GM19328 (cell line): ENCODE measurements around the gene EEF1A1.
"Not testable (repeated sequence)": the region's sequence is repeated elsewhere in the genome, so short reads cannot be mapped to it uniquely, and the experiment has no call there.

Source experiments
- ATAC-seq: cut with Tn5 transposase; IDR thresholded peaks from one replicate; pipeline ENCODE4 v1.9.1; 2021; ENCODE audit warnings: mild to moderate bottlenecking, moderate library complexity; ENCODE audit not compliant: unreplicated experiment

The EEF1A1 gene

DNA sequence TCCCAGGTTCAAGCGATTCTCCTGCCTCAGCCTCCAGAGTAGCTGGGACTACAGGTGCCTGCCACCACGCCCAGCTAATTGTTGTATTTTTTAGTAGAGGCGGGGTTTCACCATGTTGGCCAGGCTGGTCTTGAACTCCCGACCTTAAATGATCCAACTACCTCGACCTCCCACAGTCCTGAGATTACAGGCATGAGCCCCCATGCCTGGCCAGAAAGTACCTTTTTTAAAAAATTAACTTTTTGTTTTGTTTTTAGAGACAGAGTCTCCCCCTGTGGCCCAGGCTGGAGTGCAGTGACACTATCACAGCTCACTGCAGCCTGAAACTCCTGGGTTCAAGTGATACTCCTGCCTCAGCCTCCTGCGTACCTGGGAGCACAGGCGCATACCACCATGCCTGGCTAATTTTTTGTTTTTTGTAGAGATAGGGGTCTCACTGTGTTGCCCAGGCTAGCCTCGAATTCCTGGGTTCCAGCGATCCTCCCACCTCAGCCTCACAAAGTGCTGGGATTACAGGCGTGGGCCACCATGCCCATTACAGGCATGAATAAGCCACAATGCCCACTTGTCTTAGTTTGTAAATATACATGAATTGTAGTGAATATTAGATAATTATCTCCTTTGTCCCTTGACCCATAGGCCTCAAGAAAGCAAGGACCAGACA, 17.4 kb upstream of the EEF1A1 start:
- ATAC-seq, result no peak

DNA sequence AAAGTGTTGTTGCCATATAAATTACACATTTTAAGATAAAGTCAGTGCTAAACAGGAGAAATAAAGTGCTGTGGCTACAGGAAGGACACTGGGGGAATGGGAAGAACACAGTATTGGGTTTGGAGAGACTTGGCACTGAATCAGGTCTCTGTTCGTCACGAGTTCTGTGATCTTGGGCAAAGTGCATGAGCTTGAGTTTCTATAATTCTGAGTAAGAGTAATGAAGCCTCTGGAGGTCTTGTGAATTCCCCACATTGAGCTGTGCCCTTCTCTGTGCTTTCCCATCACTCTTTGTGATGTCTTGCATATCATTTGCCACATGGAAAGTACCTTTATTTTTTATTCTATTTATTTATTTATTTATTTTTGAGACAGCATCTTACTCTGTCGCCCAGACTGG, 16.8 kb upstream of the EEF1A1 start:
- no peak for ATAC-seq

GRCh38 chr6:73534628-73535027, 13.8 kb upstream of the EEF1A1 start:
- no peak for ATAC-seq

GRCh38 chr6:73532293-73532692, 11.5 kb upstream of the EEF1A1 start:
- no peak for ATAC-seq

GRCh38 chr6:73528897-73529296, 8.1 kb upstream of the EEF1A1 start:
- ATAC-seq, result no peak

DNA sequence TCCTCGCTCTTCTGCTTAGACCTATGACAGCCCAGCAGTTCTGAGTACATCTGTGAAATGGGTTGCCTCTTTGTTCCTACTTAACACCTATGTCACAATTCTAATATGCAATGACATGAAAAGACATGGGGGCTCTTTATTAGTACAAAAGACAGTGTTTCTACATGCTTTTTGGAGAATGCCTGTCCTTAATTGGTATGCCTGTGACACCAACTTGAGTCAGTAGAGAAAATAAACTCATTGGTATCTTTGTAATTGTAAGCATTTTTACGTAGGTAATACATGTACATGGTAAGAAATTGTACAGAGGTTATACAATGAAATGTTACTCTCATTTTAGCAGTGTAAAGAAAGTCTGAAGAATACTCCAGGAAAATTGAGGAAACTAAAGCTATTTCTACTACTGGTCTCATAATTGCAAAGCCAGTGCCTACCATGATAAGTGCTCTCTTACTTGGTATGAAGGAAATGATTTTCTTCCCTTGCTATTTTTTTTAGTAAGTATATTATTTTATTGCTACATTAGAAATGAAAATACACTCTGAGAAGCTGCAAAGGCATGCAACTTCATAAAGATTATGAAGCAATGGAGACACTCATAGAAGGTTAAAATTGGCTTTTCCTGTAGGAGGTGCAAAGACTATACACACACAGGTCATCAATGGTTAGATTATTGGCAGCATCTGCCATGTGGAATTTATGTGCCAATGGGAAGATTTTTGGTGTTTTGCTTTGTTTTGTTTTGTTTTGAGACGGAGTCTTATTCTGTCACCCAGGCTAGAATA, 4.9 kb upstream of the EEF1A1 start:
- ATAC-seq, result no peak

- peak; percentile 46 for ATAC-seq
Observed at GRCh38 chr6:73523434-73524123, 2.7 kb upstream of the EEF1A1 start.

GRCh38 chr6:73521351-73521985, 636 bp upstream of the EEF1A1 start:
- ATAC-seq, result peak; percentile 33

- ATAC-seq, result no peak
Observed at GRCh38 chr6:73519926-73520687, 725 bp downstream of the EEF1A1 start.

DNA sequence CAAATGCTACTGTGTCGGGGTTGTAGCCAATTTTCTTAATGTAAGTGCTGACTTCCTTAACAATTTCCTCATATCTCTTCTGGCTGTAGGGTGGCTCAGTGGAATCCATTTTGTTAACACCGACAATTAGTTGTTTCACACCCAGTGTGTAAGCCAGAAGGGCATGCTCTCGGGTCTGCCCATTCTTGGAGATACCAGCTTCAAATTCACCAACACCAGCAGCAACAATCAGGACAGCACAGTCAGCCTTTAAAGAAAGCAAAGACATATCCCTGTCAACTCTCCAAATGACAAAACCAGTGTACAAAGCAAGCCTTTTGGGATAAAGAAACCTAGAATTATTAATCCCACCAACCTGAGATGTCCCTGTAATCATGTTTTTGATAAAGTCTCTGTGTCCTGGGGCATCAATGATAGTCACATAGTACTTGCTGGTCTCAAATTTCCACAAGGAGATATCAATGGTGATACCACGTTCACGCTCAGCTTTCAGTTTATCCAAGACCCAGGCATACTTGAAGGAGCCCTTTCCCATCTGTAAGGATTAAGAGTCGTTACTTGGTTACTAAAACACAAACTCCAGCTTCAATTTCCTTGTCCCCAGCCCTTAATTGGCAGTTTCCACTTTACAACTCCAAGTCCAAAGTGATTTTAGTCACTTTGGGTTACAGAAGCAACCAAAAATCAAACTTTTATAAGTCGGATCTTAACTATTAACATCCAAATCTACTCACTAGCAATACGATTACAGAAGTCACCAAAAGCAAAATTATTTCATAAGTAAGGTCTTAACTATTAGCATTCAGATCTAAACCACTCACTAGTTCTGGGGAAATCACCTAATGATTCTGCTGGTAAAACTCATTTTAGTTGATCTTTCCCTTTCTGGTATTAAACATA, 1.6 kb downstream of the EEF1A1 start:
- ATAC-seq, result not testable (repeated sequence)

GRCh38 chr6:73518100-73518981, 2.5 kb downstream of the EEF1A1 start:
- ATAC-seq, result not testable (repeated sequence)

DNA sequence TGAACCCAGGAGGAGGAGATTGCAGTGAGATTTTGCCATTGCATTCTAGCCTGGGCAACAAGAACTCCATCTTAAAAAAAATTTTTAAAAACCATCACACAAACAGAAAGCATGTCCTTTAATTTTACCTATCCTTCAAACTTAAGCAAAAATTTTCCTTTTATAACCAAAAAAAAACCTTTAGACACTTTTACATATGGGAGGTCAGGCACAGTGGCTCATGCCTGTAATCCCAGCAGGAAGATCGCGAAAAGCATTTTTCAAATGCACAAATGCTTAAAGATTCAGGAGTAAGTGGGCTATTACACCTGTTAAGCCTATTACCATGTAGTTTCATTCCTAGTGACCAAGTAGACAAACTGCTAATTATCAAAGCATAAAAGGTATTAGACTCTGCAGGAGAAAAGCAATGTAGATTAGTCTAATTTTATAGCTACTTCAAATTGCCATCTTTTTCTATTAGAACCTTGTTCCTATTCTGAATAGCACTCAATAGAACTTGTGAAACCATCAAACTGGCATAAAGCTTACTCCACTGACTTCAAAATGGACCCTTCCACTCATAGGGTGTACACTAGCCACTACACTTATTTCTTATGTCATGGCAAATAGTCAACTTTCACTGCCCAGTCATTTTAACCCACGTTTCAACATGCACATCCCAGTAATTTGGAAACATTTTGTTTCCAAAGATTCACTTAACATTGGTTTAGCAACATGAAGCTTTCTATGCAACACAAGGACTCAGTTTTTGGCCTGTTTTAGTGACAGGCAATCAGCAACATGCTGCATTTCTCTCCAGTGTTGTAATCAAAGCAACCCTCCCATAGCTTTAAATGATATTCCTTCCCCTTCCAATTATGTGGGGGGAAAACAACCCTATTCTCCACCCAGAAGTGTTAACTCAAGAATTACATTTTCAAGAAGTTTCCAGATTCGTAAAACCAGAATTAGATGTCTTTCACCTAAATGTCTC, 4.0 kb downstream of the EEF1A1 start:
- ATAC-seq, result no peak

- ATAC-seq, result peak; percentile 40
Observed at GRCh38 chr6:73515204-73515655, 5.6 kb downstream of the EEF1A1 start.

GRCh38 chr6:73514746-73515110, 6.1 kb downstream of the EEF1A1 start:
- no peak for ATAC-seq

DNA sequence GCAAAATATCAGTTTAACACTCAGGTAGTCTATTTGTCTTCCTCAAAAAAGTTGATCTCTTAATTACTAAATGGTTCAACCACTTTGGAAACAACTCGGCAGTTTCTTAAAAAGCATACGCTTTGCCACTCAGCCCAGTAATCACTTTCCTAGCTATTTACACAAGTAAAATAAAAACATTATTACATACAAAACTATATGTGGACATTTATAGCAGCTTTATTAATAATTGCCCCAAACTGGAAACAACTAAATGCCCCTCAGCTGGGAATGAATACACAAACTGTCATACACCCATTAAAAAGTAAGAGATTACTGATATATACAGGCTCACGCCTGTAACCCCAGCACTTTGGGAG, 7.4 kb downstream of the EEF1A1 start:
- no peak for ATAC-seq

GRCh38 chr6:73511796-73512195, 9.0 kb downstream of the EEF1A1 start:
- ATAC-seq, result no peak

DNA sequence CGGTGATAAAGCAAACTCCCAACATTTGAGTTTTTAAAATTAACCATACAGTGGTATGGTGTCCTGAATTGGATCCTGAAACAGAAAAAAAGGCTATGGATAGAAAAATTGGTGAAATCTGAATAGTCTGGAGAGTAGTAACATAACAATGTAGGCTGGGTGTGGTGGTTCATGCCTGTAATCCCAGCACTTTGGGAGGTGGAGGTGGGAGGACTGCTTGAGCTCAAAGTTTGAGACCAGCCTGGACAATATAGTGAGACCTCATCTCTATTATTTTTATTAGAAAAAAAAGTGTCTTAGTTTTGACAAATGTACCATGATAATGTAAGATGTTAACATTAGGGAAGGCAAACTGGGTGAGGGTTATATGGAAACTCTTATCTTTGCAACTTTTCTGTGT, 11.0 kb downstream of the EEF1A1 start:
- no peak for ATAC-seq

- no peak for ATAC-seq
Observed at GRCh38 chr6:73508776-73509175, 12.1 kb downstream of the EEF1A1 start.
